Esophagus (tissue), 2 donors: ENCODE data around the gene CD44. TPM values are rescaled to one million over a fixed set of nuclear protein-coding genes. Genes with fewer than 3 reads are reported as not detected.

Experiments used
- H3K27ac ChIP-seq, 2 donors: one replicate each; pipeline ENCODE4 v1.5.1; 2013; ENCODE audit warnings: low read depth in 2 of 2, mild to moderate bottlenecking in 2 of 2, inconsistent platforms in 1 of 2, low read length in 1 of 2, moderate library complexity in 1 of 2
- H3K27me3 ChIP-seq, 2 donors: one replicate each; pipeline ENCODE4 v1.6.1; 2013; ENCODE audit warnings: low read length in 2 of 2, control low read depth in 1 of 2, mild to moderate bottlenecking in 1 of 2; ENCODE audit not compliant: insufficient read depth in 2 of 2, control insufficient read depth in 1 of 2
- H3K36me3 ChIP-seq, 2 donors: one replicate each; pipeline ENCODE4 v1.6.1; 2013; ENCODE audit warnings: low read length in 1 of 2; ENCODE audit not compliant: control insufficient read depth in 2 of 2, insufficient read depth in 2 of 2
- H3K4me1 ChIP-seq, 2 donors: one replicate each; pipeline ENCODE4 v1.6.1; 2013; ENCODE audit warnings: low read length in 1 of 2; ENCODE audit not compliant: control insufficient read depth in 2 of 2, insufficient read depth in 2 of 2
- H3K4me3 ChIP-seq, 2 donors: one replicate each; pipeline ENCODE4 v1.5.1; 2013; ENCODE audit warnings: low read length in 2 of 2, mild to moderate bottlenecking in 2 of 2, low read depth in 1 of 2, moderate library complexity in 1 of 2
- H3K9me3 ChIP-seq, 2 donors: one replicate each; pipeline ENCODE4 v1.6.1; 2013; ENCODE audit warnings: mild to moderate bottlenecking in 2 of 2, low read depth in 1 of 2, low read length in 1 of 2, moderate library complexity in 1 of 2; ENCODE audit not compliant: control insufficient read depth in 2 of 2, insufficient read depth in 1 of 2
- WGBS, 2 donors: extraction: QIAGEN DNeasy Blood & Tissue Kit; methylation state at CpG; one replicate each; pipeline ENCODE4 v1.1.7; 2013; 5-methylcytosine and 5-hydroxymethylcytosine counted together
- polyA plus RNA-seq, 2 donors: library from polyadenylated mRNA; stranded (reverse); fragments of 200-250 nt; gene quantifications; one replicate each; pipeline ENCODE4 v1.2.3, GENCODE V29; 2013
- donor health status: healthy with polysubstance abuse.
- donor health status: Bipolar disorder and iron deficiency.

CD44 gene
- polyA plus RNA-seq, 2 donors, result 130 to 161 TPM

DNA sequence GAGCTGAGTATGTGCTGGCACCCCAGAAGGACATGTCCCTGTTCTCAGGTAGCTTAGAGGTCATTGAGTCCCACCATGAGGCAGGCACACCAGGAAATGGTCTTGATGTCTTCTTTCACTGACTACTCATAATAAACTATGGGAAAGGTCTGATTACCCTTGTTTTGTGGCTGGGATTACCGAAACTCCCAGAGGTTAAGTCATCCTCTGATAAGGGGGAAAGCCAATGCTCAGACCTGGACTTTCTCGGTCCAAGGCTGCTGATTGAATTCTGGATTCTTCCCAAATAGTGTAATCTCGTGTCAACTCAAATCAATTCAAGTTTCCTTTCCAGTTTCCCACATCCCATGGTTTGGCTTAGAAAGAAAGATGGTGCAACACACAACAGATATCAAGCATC is 3.7 kb upstream of the CD44 start:
- Histone ChIP-seq H3K36me3 (no peaks in the 10 kb centered on the region), H3K9me3 (no peaks in the 10 kb centered on the region), H3K4me1 (peaks cover 0 to 4% of the 10 kb centered on the region in 2 donors), H3K27me3 (no peaks in the 10 kb centered on the region), H3K4me3 (no peak overlapping the region), H3K27ac (no peak overlapping the region)
- WGBS, 2 donors, result 68 to 78% methylated on average over 3 of the region's 3 CpGs

DNA sequence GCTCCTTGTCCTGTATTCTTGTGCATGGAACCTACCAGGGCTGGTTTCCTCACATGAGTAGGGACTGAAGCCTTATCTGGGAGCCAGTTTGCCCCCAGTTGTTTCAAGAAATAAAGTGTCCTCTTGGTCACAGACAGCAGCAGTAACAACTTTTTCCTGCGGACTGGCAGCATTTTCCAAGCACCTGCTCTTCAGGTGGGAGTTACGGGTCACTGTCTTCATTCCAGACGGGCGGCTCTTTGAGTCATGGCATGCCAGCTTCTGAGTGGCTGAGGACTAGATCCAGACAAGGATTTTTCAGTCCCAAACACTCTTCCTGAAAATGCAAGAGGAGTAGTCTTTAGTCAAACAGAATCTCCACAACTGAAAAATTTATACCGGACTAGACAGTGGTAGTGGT is 2.7 kb upstream of the CD44 start:
- no peaks in the 10 kb centered on the region for H3K27me3 ChIP-seq
- WGBS, 2 donors, result 90 to 93% methylated on average over 5 of the region's 5 CpGs
- H3K4me3 ChIP-seq, result no peak overlapping the region
- H3K9me3 ChIP-seq, result no peaks in the 10 kb centered on the region
- H3K36me3 ChIP-seq, result no peaks in the 10 kb centered on the region
- H3K27ac ChIP-seq, result no peak overlapping the region
- peaks cover 0 to 4% of the 10 kb centered on the region in 2 donors for H3K4me1 ChIP-seq

DNA sequence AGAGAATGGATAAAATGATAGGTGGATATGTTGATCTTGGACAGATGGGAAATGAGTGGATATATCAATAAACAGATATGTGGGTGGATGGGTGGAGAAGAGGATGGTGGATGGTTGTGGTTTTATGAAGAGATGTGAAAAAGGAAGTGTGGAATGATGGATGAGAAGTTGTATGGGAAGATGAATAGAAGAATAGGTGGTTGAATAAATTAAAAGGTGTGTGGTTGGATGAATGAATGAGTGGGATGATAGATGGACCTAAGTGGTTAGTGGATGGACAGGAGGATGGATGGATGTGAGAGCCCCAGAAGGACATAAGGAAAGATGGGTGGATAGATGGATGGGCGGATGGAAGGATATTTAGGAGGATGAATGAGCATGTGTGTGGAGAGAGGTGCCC is 913 bp upstream of the CD44 start:
- Histone ChIP-seq H3K4me3 (no peak overlapping the region), H3K4me1 (peaks cover 0 to 8% of the 10 kb centered on the region in 2 donors), H3K36me3 (no peaks in the 10 kb centered on the region), H3K27ac (peak overlapping the region in 1 of 2 donors; percentile 96), H3K9me3 (no peaks in the 10 kb centered on the region), H3K27me3 (no peaks in the 10 kb centered on the region)
- 67 to 69% methylated on average over 1 of the region's 1 CpG for WGBS, 2 donors

DNA sequence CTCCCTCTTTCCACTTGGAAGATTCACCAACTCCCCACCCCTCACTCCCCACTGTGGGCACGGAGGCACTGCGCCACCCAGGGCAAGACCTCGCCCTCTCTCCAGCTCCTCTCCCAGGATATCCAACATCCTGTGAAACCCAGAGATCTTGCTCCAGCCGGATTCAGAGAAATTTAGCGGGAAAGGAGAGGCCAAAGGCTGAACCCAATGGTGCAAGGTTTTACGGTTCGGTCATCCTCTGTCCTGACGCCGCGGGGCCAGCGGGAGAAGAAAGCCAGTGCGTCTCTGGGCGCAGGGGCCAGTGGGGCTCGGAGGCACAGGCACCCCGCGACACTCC is 397 bp upstream of the CD44 start:
- WGBS, 2 donors, result 8 to 10% methylated on average over 16 of the region's 16 CpGs
- no peaks in the 10 kb centered on the region for H3K36me3 ChIP-seq
- peaks cover 0 to 8% of the 10 kb centered on the region in 2 donors for H3K4me1 ChIP-seq
- peak overlapping the region; percentile 93 to 96 for H3K27ac ChIP-seq
- H3K4me3 ChIP-seq, result peak overlapping the region; percentile 86 to 95
- H3K27me3 ChIP-seq, result no peaks in the 10 kb centered on the region
- H3K9me3 ChIP-seq, result no peaks in the 10 kb centered on the region

DNA sequence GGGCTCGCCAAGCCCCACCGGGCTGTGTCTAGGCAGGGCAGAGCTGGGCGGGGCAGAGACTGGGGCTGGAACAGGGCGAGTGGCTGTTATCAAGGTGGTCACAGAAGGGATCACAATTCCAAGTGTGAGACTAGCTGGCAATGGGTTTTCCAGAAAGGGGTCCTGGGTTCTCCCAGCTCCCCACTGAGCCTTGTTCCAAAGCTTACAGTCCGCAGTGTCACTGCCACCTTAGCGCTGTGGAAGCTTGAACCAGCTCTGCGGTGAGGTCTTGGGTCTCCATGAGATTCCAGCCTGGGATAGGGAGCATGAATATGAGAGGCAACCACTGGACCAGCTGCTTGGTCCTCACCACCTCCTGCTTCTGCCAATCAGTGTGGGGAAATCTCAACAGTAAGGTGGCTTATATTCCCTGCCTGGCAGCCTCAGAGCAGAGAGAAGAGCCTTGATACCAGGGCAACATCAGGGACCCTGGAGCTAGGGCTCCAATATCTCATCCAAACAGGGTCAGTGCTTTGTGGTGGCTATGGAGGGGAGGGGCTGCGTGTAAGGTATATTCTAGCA is 831 bp downstream of the CD44 start:
- peak overlapping the region; percentile 93 to 96 for H3K27ac ChIP-seq
- peaks cover 0 to 14% of the 10 kb centered on the region in 2 donors for H3K4me1 ChIP-seq
- 3 to 6% methylated on average over 8 of the region's 8 CpGs for WGBS, 2 donors
- H3K27me3 ChIP-seq, result no peaks in the 10 kb centered on the region
- no peaks in the 10 kb centered on the region for H3K9me3 ChIP-seq
- peak overlapping the region; percentile 86 to 95 for H3K4me3 ChIP-seq
- H3K36me3 ChIP-seq, result no peaks in the 10 kb centered on the region

DNA sequence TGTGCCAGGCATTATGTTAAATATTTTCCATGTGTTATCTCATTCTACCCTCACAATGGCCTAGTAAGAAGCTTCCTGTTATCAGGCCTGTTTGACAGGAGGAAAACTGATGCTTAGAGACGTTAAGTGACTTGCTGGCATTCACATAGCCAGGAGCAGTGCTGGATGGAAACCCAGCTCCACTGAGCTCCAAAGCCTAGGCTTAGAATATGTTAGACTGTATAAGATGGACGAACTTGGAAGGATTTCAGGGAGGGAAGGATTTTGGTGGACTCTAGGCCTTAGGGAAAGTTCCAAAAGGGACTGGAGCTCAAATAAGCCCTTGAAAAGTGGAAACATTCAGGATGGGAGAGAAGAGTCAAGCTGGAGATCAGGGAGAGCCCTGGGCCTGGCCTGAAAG is 2.1 kb downstream of the CD44 start:
- WGBS, 2 donors, result 15 to 23% methylated on average over 2 of the region's 2 CpGs
- Histone ChIP-seq H3K4me3 (peak overlapping the region; percentile 46 to 86), H3K27me3 (no peaks in the 10 kb centered on the region), H3K9me3 (no peaks in the 10 kb centered on the region), H3K27ac (peak overlapping the region; percentile 69 to 91), H3K36me3 (no peaks in the 10 kb centered on the region), H3K4me1 (peaks cover 2 to 21% of the 10 kb centered on the region in 2 donors)

DNA sequence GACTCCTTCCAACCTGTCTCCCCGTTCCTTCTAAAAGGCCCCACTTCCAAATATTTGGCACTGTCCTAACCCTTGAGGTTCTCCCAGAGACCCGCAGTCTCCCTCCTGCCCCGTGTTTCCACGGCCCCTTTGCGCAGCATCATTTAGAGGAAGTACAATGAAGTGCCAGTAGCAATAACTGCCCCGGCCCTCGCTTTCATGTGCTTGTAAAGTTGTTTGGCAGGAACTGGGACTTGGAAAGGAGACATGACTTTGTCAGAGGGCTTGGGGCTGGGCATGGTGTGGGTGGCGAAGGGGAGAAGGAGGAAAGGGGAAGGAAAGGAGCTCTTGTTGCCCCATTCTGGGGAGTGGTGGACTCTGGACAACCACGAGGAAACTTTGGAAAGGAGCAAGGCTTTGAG is 2.6 kb downstream of the CD44 start:
- H3K27ac ChIP-seq, result peak overlapping the region; percentile 69 to 91
- H3K9me3 ChIP-seq, result no peaks in the 10 kb centered on the region
- H3K4me3 ChIP-seq, result peak overlapping the region; percentile 46 to 86
- H3K4me1 ChIP-seq, result peaks cover 2 to 21% of the 10 kb centered on the region in 2 donors
- 17 to 31% methylated on average over 9 of the region's 9 CpGs for WGBS, 2 donors
- H3K27me3 ChIP-seq, result no peaks in the 10 kb centered on the region
- H3K36me3 ChIP-seq, result no peaks in the 10 kb centered on the region

DNA sequence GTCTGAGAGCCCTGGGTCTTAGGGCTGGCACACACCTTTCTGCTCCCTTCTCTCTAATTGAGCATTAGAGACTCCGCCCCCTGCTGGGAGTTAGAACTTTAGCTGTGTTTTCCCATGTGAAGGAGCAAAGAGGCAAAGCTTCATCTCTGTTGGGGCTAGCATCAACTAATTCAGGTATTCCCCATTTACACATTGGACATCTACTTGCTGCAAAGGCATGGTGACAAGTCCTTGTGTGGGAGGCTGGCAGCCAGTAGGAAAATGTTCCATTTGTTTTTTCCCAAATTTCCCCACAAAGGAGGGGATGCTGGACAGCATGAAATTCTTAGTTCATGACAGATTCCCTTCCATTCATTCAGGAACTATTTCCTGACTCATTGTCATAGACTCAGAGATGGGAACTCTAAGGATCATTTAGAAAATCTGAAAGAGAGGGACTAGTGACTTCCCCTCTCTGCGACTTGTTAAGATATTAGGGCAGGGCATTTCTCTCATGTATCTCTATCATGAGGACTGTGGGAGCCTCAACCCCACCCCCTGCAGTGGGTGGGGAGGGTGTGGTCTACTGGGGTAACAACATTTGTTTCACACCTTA is 3.6 kb downstream of the CD44 start:
- Histone ChIP-seq H3K4me3 (peak overlapping the region in 1 of 2 donors; percentile 21), H3K27ac (peak overlapping the region; percentile 59 to 83), H3K4me1 (peaks cover 4 to 19% of the 10 kb centered on the region in 2 donors), H3K36me3 (no peaks in the 10 kb centered on the region), H3K9me3 (no peaks in the 10 kb centered on the region), H3K27me3 (no peaks in the 10 kb centered on the region)
- WGBS, 2 donors, result 28 to 72% methylated on average over 2 of the region's 2 CpGs

DNA sequence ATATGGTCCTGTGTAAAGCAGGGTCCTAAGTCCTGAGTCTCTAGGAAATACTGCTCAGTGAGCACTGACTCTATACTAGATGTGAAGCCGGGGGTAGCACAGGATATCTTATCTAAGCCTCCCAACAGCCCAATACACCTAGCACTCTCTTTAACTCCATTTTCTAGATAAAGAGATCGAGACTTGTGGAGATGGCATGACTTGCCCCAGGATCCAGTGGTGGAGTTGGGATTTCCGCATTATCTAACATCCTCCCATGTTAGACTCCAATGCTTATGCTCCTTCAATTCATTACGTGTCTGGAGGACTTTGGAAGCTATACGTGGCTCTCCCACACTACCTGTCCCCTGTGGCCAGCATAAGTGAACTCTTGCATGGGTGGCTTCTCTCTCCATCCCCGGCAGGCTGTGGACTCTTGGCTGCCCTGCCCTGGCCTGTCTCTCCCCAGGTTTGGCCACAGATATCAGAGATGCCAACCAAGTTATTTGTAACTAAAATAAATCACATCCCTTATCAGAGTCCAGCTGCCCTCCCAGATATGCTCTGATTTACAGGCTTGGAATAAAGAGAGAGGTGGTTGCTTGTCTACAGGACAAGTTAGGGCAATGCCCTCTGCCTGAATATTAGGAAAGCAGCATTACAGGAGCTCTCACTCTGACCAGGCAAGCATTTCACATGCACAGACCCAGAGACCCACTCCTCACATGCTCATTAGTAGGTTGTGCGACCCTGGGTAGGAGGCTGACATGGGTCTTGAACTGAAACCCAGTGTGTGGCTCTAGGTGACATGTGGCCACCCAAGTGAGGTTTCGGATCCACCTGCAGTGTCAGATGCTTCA is 4.5 kb downstream of the CD44 start:
- peaks cover 4 to 18% of the 10 kb centered on the region in 2 donors for H3K4me1 ChIP-seq
- H3K36me3 ChIP-seq, result no peaks in the 10 kb centered on the region
- H3K4me3 ChIP-seq, result peak overlapping the region in 1 of 2 donors; percentile 31
- H3K9me3 ChIP-seq, result no peaks in the 10 kb centered on the region
- peak overlapping the region; percentile 91 for H3K27ac ChIP-seq
- 49 to 60% methylated on average over 8 of the region's 8 CpGs for WGBS, 2 donors
- H3K27me3 ChIP-seq, result no peaks in the 10 kb centered on the region
